CD4-positive, alpha-beta T cell treated with Interleukin-15 for 1 hour (primary cell): ENCODE measurements around the gene CPTP.

Experiments
- DNase-seq: peaks from one replicate; pipeline ENCODE4 v3.0.0-alpha.2; 2020

Gene CPTP

DNA sequence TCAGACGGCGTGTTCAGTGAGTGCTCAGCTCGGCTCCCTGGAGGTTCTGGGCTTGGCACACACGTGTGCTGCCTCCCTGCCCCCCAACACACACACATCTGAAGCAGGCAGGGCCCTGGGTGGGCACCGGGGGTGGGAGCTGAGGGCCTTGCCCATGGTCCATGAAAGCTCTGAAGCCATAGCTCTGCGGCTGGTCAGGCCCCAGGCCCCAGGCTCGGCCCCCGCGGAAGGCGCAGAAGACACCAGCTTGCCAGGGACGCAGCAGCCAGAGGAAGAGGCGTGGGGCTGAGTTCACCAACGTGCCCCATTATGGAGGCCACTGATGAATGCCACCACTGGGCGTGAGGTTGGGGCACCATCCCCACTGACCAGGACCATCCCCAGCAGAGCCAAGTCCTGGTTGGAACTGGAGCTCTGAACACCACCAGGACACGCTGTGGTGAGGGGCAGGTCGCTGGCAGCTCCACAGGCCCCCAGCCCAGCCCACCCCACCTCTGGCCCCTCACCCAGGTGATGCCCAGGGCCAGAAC is 46.2 kb downstream of the CPTP start:
- no peak for DNase-seq

DNA sequence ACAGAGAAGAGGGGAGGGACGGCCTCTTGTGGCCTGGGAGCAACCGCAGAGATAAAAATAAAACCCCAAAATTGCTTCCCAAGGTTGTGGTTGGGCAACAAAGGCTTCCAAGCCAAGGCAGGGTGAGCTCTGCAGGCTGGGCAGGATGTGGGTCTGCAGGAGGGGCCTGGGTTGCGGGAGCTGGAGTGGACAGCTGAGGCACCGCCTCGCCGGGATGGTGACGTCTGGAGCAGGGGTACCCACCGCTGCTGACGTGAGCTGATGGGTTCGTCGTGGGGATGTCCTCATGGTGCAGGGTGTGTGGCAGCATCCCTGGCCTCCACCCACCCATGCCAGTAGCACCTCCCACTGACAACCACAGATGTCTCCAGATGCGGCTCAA is 46.8 kb downstream of the CPTP start:
- peak; percentile 86 for DNase-seq

- peak; percentile 69 for DNase-seq
These were observed 47.4 kb downstream of the CPTP start for GRCh38 chr1:1371746-1372711.

DNA sequence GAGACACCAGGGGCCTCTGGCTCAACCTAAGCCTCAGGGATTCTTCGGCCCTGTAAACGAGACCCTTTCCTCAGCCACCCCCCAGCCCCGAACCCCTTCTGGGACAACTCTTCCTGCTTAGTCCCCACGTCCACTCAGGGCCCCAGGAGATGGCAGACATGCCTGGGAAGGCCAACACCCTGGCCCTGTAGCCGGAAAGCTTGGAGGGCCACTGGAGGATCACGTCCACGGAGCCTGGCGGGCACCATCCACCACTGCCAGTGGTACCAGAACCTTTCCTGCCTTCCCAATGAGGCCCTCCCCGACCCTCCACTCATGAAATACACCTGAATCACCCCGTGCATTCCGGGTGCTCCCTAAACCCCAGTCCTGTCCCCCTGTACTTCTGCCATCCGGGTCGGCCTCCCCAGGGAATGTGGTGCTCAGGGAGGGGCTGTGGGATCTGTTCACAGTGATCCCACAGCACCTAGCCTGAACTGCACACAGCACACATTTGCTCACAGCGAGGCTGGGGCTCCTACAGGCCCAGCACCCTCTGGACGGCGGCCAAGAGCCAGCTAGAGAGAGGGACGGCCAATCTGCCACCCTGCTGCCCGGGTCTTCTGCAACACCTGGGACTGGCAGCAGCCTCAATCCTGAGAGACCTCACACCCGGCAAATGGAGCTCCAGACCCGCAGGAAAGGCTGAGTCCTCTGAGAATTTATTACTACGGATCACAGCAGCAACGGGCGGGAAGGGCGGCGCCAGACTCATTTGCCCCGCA is 48.6 kb downstream of the CPTP start:
- DNase-seq = no peak

DNA sequence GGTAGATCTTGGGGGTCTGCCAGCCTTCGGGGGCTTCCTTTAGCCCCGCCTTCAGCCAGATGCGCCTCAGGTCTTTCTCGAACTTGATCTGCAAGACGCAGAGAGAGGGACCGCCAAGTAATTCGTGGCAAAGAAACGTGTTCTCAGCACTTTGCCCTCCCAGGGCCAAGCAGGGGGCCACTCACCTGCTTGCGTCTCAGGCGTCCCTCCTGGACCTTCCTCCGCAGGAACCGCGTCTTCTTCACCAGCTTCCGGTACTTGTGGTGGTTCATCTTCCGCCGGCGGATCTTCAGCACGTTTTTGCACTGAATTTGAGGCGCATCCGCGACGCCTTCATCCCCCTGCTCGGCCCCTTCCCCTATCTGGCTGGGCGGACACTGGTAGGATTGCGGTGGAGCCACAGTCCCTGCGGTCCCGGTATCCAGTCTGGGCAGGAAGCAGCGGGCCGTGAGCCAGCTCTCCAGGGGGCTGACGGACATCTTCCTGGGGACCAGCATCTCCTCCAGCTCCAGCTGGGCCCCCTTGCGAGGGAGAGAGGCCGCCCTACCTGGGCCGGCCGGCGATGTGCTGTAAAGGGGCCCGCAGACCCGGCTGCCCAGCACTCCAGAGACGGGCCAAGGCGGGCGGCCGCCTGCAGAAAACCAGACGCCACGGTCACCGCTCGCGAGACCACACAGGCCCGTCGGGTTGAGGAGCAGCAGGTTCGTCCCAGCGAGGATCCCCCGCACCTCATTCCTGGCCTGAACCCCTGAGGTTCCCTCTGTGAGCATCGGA is 49.4 kb downstream of the CPTP start:
- DNase-seq = no peak

GRCh38 chr1:1374589-1374928 is 50.0 kb downstream of the CPTP start:
- no peak for DNase-seq

DNA sequence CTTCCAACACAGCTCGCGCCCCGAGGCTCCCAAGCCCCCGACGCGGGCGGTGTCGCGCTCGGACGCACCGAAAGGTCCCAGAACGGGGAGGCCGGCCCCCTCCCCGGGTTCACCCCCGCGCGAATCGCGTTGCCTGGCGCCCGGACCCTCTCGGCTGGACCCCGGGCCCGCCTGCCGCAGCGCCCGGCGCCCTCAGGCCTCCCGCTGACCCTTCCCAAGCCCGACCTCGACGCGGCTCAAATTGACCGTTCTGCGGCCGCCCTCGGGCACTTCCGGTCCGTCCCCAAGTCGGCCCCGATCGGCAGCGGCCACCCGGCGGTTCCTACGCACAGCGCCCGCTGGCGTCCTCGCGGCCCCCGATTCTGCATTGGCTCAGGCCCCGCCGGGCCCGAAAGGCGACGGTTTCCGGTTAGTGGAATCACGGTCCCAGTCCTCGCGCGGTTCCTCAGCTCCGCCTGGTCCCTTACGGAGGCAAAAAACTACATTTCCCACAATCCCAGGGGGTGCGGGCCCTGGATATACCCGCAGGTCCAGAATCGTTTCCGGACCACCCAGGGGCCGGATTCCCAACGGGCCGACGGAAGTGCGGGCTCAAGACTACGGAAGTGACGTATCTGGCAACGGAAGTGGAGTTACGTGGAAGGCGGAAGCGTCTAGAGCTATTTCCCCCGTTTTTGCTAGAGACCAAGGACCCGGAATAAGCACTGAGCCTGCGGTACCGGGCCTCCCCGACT is 50.5 kb downstream of the CPTP start, which contains the start of gene AURKAIP1:
Gene AURKAIP1, minus strand, starts transcription at position 279 of the 734 bp plus-strand sequence. CDS start 451 bp downstream, outside the sequence.
- DNase-seq = peak; percentile 99

- DNase-seq = no peak
These were observed 52.1 kb downstream of the CPTP start for GRCh38 chr1:1376551-1377226.

- DNase-seq = no peak
These were observed 53.1 kb downstream of the CPTP start for GRCh38 chr1:1377540-1378205.
